ENCODE data around the gene TP53BP2.

DNA sequence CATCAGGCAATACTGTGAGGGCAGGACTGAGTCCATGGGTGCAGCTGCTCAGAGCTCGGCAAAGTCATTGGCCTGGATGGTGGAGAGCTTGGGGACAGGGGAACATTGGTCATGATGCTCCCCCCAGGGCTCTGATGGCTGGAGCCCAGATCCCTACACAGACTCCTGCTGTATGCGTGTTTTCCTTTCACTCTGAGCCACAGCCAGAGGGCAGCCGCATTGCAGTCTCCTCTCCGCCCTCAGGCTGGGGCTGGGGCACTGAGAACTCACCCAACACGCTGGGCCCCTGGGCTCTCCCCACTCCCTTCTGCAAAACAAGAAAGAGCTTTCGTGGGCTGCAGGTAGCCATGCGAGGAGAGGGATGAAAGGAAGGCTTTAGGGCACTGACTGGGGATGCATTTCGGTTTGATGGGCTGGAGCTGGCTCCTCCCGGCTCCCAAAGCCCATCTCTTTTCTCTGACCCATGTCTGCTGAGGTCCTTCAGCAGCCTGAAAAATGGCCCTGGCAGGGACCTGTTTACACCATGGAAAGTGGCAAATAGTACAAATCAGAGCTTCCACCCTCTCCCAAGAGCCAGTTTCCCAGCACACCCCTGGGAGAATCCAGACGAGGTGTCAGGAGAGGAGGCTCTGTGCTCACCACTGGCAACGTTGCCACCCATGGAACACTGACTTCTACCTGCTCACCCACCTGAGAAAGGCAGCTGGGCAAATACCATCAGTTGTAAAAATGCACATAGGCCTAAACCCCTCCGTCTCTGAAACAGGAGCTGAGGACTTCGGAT lies 89.6 kb downstream of the TP53BP2 start:
- TF ChIP-seq, protein P1, sequence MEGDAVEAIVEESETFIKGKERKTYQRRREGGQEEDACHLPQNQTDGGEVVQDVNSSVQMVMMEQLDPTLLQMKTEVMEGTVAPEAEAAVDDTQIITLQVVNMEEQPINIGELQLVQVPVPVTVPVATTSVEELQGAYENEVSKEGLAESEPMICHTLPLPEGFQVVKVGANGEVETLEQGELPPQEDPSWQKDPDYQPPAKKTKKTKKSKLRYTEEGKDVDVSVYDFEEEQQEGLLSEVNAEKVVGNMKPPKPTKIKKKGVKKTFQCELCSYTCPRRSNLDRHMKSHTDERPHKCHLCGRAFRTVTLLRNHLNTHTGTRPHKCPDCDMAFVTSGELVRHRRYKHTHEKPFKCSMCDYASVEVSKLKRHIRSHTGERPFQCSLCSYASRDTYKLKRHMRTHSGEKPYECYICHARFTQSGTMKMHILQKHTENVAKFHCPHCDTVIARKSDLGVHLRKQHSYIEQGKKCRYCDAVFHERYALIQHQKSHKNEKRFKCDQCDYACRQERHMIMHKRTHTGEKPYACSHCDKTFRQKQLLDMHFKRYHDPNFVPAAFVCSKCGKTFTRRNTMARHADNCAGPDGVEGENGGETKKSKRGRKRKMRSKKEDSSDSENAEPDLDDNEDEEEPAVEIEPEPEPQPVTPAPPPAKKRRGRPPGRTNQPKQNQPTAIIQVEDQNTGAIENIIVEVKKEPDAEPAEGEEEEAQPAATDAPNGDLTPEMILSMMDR (IDR thresholded peaks at IDR 0.05; ENCODE audit: borderline replicate concordance, extremely low read depth, low read length, poor library complexity, severe bottlenecking): no peak
- TF ChIP-seq EZH2 (IDR thresholded peaks at IDR 0.05; ENCODE audit: borderline replicate concordance, low read depth, low read length, severe bottlenecking): no peak
